ENCODE data around the gene SH3BP5L.
A peak's percentile ranks its signal among the peaks of the same experiment; 100 is the strongest.
"Not testable (repeated sequence)": the region's sequence is repeated elsewhere in the genome, so short reads cannot be mapped to it uniquely, and the experiment has no call there.

Gene SH3BP5L

GRCh38 chr1:248802454-248802853 lies 23.3 kb downstream of the SH3BP5L start:
- Histone ChIP-seq H3K9ac (no peak overlapping the region), H3K36me3 (ENCODE audit: insufficient read depth) (no peaks in the 10 kb centered on the region), H2AFZ (ENCODE audit: low read depth) (no peak overlapping the region), H3K27me3 (ENCODE audit: insufficient read depth, low read depth) (no peaks in the 10 kb centered on the region), H3K27ac (no peak overlapping the region), H4K20me1 (ENCODE audit: insufficient read depth) (no peaks in the 10 kb centered on the region), H3K4me3 (IDR thresholded peaks at IDR 0.05; ENCODE audit: insufficient read depth, low read depth, low read length) (no peak overlapping the region), H3K79me2 (ENCODE audit: insufficient read depth, low read depth) (no peaks in the 10 kb centered on the region), H3K4me2 (no peak overlapping the region), H3K4me1 (ENCODE audit: low read depth, poor library complexity, severe bottlenecking) (peaks cover 30% of the 10 kb centered on the region)
- no peak for TF ChIP-seq CTCF (conservative IDR thresholded peaks at IDR 0.05; ENCODE audit: low read depth, low read length)

- no peaks in the 10 kb centered on the region for H3K36me3 ChIP-seq (ENCODE audit: insufficient read depth)
- H3K79me2 ChIP-seq (ENCODE audit: insufficient read depth, low read depth) = no peaks in the 10 kb centered on the region
- H3K27ac ChIP-seq = no peak overlapping the region
- no peaks in the 10 kb centered on the region for H4K20me1 ChIP-seq (ENCODE audit: insufficient read depth)
- no peak overlapping the region for H3K9ac ChIP-seq
- H3K4me3 ChIP-seq (IDR thresholded peaks at IDR 0.05; ENCODE audit: insufficient read depth, low read depth, low read length) = no peak overlapping the region
- H3K4me2 ChIP-seq = peak overlapping the region; percentile 70
- H2AFZ ChIP-seq (ENCODE audit: low read depth) = no peak overlapping the region
- H3K4me1 ChIP-seq (ENCODE audit: low read depth, poor library complexity, severe bottlenecking) = peaks cover 18% of the 10 kb centered on the region
- no peak for TF ChIP-seq CTCF (conservative IDR thresholded peaks at IDR 0.05; ENCODE audit: low read depth, low read length)
- H3K27me3 ChIP-seq (ENCODE audit: insufficient read depth, low read depth) = no peaks in the 10 kb centered on the region
Observed at GRCh38 chr1:248800459-248800858, 25.3 kb downstream of the SH3BP5L start.

- Histone ChIP-seq H3K4me1 (ENCODE audit: low read depth, poor library complexity, severe bottlenecking) (peaks cover 31% of the 10 kb centered on the region), H3K27ac (no peak overlapping the region), H4K20me1 (ENCODE audit: insufficient read depth) (no peaks in the 10 kb centered on the region), H3K79me2 (ENCODE audit: insufficient read depth, low read depth) (no peaks in the 10 kb centered on the region), H3K4me3 (IDR thresholded peaks at IDR 0.05; ENCODE audit: insufficient read depth, low read depth, low read length) (no peak overlapping the region), H3K4me2 (no peak overlapping the region), H3K27me3 (ENCODE audit: insufficient read depth, low read depth) (no peaks in the 10 kb centered on the region), H3K9ac (no peak overlapping the region), H3K36me3 (ENCODE audit: insufficient read depth) (no peaks in the 10 kb centered on the region), H2AFZ (ENCODE audit: low read depth) (no peak overlapping the region)
- TF ChIP-seq CTCF (conservative IDR thresholded peaks at IDR 0.05; ENCODE audit: low read depth, low read length) = no peak
Observed at GRCh38 chr1:248798791-248799190, 26.9 kb downstream of the SH3BP5L start.

- Histone ChIP-seq H3K4me1 (ENCODE audit: low read depth, poor library complexity, severe bottlenecking) (peaks cover 31% of the 10 kb centered on the region), H3K4me2 (peak overlapping the region; percentile 55; the same call in 1 of the 2 replicates)
- H3K36me3 ChIP-seq (ENCODE audit: insufficient read depth); H3K4me3 ChIP-seq (IDR thresholded peaks at IDR 0.05; ENCODE audit: insufficient read depth, low read depth, low read length); H3K9ac ChIP-seq; H3K27me3 ChIP-seq (ENCODE audit: insufficient read depth, low read depth); H3K79me2 ChIP-seq (ENCODE audit: insufficient read depth, low read depth); H3K27ac ChIP-seq; H2AFZ ChIP-seq (ENCODE audit: low read depth); H4K20me1 ChIP-seq (ENCODE audit: insufficient read depth): not testable (repeated sequence)
Observed at GRCh38 chr1:248794663-248795062, 31.1 kb downstream of the SH3BP5L start.

- H4K20me1 ChIP-seq (ENCODE audit: insufficient read depth) = no peaks in the 10 kb centered on the region
- H3K4me3 ChIP-seq (IDR thresholded peaks at IDR 0.05; ENCODE audit: insufficient read depth, low read depth, low read length) = no peak overlapping the region
- H3K4me1 ChIP-seq (ENCODE audit: low read depth, poor library complexity, severe bottlenecking) = peaks cover 31% of the 10 kb centered on the region
- H3K36me3 ChIP-seq (ENCODE audit: insufficient read depth) = no peaks in the 10 kb centered on the region
- H2AFZ ChIP-seq (ENCODE audit: low read depth) = peak overlapping the region; percentile 12; the same call in 1 of the 2 replicates
- H3K27ac ChIP-seq = peak overlapping the region; percentile 62; the same call in 1 of the 2 replicates
- no peak for TF ChIP-seq CTCF (conservative IDR thresholded peaks at IDR 0.05; ENCODE audit: low read depth, low read length)
- peak overlapping the region; percentile 55 for H3K4me2 ChIP-seq
- no peak overlapping the region; the same call in 1 of the 2 replicates for H3K9ac ChIP-seq
- H3K27me3 ChIP-seq (ENCODE audit: insufficient read depth, low read depth) = no peaks in the 10 kb centered on the region
- no peaks in the 10 kb centered on the region for H3K79me2 ChIP-seq (ENCODE audit: insufficient read depth, low read depth)
Observed at GRCh38 chr1:248793592-248793991, 32.1 kb downstream of the SH3BP5L start.

All from KMS-11 (cell line).